ENCODE measurements around the gene PGA5.
"Not testable (repeated sequence)": the region's sequence is repeated elsewhere in the genome, so short reads cannot be mapped to it uniquely, and the experiment has no call there.

The PGA5 gene
- total RNA-seq = 0 reads per million in 3 donors

- H3K36me3 ChIP-seq (ENCODE audit: control insufficient read depth, insufficient read depth, low read length); H3K27me3 ChIP-seq (replicated peaks; ENCODE audit: control insufficient read depth, insufficient read depth, low read length, poor library complexity, severe bottlenecking); H3K9me3 ChIP-seq (ENCODE audit: control insufficient read depth, low read length); H3K4me3 ChIP-seq (ENCODE audit: insufficient read depth, low read depth, low read length, poor library complexity, severe bottlenecking); DNase-seq; H3K4me1 ChIP-seq (ENCODE audit: control insufficient read depth, insufficient read depth, low read length, poor library complexity, severe bottlenecking); H3K27ac ChIP-seq (ENCODE audit: insufficient read depth, low read length, poor library complexity, severe bottlenecking): not testable (repeated sequence)
These were observed at the start of gene PGA5 for GRCh38 chr11:61240875-61241274. TSS of gene PGA5 (plus strand) at chr11:61241175. CDS start at chr11:61241227, 52 bp downstream.

DNA sequence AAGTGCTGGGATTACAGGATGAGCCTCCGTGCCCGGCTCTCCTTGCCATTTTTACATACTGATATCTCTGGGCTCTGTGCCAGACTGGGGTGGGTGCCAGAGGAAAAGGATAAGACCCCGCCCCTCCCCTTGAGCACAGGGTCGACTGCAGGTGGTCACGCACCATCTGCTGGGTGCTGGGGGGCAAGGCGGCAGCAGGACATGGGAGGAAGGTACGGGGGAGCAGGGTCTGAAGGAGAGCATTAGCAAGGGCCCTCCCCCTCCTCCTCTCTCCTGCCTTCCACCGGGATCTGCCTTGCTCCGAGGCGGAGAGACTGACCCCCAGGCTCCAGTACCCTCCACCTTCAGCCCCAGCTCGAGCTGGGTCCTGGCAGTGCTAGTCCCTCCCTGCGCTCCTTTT lies 47.4 kb upstream of the PGA5 start:
- Histone ChIP-seq H3K4me1 (ENCODE audit: control insufficient read depth, insufficient read depth, low read length, poor library complexity, severe bottlenecking) (no peaks in the 10 kb centered on the region), H3K4me3 (ENCODE audit: insufficient read depth, low read depth, low read length, poor library complexity, severe bottlenecking) (no peak overlapping the region), H3K9me3 (ENCODE audit: control insufficient read depth, low read length) (no peaks in the 10 kb centered on the region), H3K36me3 (ENCODE audit: control insufficient read depth, insufficient read depth, low read length) (no peaks in the 10 kb centered on the region), H3K27me3 (replicated peaks; ENCODE audit: control insufficient read depth, insufficient read depth, low read length, poor library complexity, severe bottlenecking) (no peaks in the 10 kb centered on the region), H3K27ac (ENCODE audit: insufficient read depth, low read length, poor library complexity, severe bottlenecking) (no peak overlapping the region)
- DNase-seq = no peak

- Histone ChIP-seq H3K27me3 (replicated peaks; ENCODE audit: control insufficient read depth, insufficient read depth, low read length, poor library complexity, severe bottlenecking) (no peaks in the 10 kb centered on the region), H3K36me3 (ENCODE audit: control insufficient read depth, insufficient read depth, low read length) (no peaks in the 10 kb centered on the region), H3K9me3 (ENCODE audit: control insufficient read depth, low read length) (no peaks in the 10 kb centered on the region), H3K4me1 (ENCODE audit: control insufficient read depth, insufficient read depth, low read length, poor library complexity, severe bottlenecking) (no peaks in the 10 kb centered on the region), H3K27ac (ENCODE audit: insufficient read depth, low read length, poor library complexity, severe bottlenecking) (no peak overlapping the region), H3K4me3 (ENCODE audit: insufficient read depth, low read depth, low read length, poor library complexity, severe bottlenecking) (no peak overlapping the region)
- no peak for DNase-seq
These were observed 46.8 kb upstream of the PGA5 start for GRCh38 chr11:61194169-61194671.

DNA sequence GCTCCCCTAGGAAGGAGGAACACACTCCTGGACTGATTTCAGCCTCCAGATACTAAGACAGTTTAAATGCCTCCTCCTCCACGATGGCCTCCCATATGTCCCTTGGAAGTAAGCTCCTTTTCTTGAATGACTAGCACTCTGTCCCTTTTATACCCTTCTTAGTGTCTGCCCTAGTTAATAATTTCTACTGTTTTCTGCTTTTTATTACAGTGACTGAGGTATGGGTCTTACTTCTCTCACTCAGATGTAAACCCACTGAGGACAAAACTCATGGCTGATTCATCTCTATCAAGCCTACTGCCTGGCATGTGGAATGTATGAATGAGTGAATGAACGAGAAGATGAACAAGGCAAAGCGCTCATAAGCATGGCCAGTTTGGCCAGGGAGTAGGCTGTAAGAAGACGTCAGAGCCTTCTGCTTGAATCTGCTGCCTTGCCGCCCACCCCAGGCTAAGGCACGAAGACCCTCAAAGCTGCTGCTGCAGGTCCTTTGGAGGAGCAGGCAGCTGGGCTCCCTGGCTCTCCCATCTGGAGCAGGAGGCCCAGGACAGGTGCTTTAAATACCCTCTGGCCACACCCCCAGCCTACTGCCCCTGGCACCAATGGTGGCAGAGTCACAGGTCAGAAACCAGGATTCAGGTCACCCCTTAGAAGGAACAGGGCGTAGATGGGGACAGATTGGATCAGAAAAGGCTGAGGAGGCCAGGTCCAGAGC lies 45.8 kb upstream of the PGA5 start:
- Histone ChIP-seq H3K36me3 (ENCODE audit: control insufficient read depth, insufficient read depth, low read length) (no peaks in the 10 kb centered on the region), H3K9me3 (ENCODE audit: control insufficient read depth, low read length) (no peaks in the 10 kb centered on the region), H3K27ac (ENCODE audit: insufficient read depth, low read length, poor library complexity, severe bottlenecking) (no peak overlapping the region), H3K4me1 (ENCODE audit: control insufficient read depth, insufficient read depth, low read length, poor library complexity, severe bottlenecking) (no peaks in the 10 kb centered on the region), H3K4me3 (ENCODE audit: insufficient read depth, low read depth, low read length, poor library complexity, severe bottlenecking) (no peak overlapping the region), H3K27me3 (replicated peaks; ENCODE audit: control insufficient read depth, insufficient read depth, low read length, poor library complexity, severe bottlenecking) (no peaks in the 10 kb centered on the region)
- no peak for DNase-seq

DNA sequence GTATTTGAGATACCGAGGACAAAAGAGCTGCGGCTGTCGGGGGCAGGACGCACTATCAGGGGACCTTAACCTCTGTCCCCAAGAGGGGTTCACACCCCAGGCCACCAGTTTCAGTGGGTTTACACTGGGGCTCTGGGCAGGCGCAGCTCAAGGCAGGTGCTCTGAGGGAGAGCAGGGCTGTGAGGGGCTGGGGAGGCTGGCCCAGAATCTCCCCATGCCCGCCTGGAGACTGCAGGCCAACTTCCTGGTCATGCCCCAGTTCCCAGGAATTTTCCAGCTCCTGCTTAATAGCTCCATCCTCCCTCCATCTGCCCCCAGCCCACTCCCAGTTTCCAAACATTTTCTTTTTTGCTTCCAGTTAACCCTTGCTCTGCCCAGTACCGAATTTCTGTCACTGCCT lies 45.3 kb upstream of the PGA5 start:
- Histone ChIP-seq H3K36me3 (ENCODE audit: control insufficient read depth, insufficient read depth, low read length) (no peaks in the 10 kb centered on the region), H3K27me3 (replicated peaks; ENCODE audit: control insufficient read depth, insufficient read depth, low read length, poor library complexity, severe bottlenecking) (no peaks in the 10 kb centered on the region), H3K9me3 (ENCODE audit: control insufficient read depth, low read length) (no peaks in the 10 kb centered on the region), H3K4me3 (ENCODE audit: insufficient read depth, low read depth, low read length, poor library complexity, severe bottlenecking) (no peak overlapping the region), H3K27ac (ENCODE audit: insufficient read depth, low read length, poor library complexity, severe bottlenecking) (no peak overlapping the region), H3K4me1 (ENCODE audit: control insufficient read depth, insufficient read depth, low read length, poor library complexity, severe bottlenecking) (no peaks in the 10 kb centered on the region)
- DNase-seq = no peak

DNA sequence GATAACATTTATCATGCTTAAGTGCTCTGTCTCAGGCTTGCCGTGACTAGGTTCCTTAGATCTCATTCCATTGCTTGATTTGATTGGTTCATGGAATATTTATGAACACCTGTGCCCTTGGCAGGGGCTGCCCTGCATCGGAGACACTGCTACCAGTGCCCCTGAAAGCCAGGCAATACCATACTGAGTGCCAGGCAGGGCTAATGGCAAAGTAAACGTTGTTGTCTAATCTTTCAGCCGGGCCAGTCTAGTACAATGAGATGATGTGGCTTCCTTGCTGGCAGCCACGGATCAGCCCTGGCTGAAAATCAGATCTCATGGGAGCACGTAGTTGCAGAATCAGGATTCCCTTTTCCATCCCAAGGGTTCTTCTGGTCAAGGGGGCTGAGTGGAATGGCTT lies 42.6 kb upstream of the PGA5 start:
- no peak overlapping the region for H3K27ac ChIP-seq (ENCODE audit: insufficient read depth, low read length, poor library complexity, severe bottlenecking)
- no peaks in the 10 kb centered on the region for H3K4me1 ChIP-seq (ENCODE audit: control insufficient read depth, insufficient read depth, low read length, poor library complexity, severe bottlenecking)
- no peak for DNase-seq
- no peaks in the 10 kb centered on the region for H3K36me3 ChIP-seq (ENCODE audit: control insufficient read depth, insufficient read depth, low read length)
- H3K9me3 ChIP-seq (ENCODE audit: control insufficient read depth, low read length) = no peaks in the 10 kb centered on the region
- no peaks in the 10 kb centered on the region for H3K27me3 ChIP-seq (replicated peaks; ENCODE audit: control insufficient read depth, insufficient read depth, low read length, poor library complexity, severe bottlenecking)
- H3K4me3 ChIP-seq (ENCODE audit: insufficient read depth, low read depth, low read length, poor library complexity, severe bottlenecking) = no peak overlapping the region

DNA sequence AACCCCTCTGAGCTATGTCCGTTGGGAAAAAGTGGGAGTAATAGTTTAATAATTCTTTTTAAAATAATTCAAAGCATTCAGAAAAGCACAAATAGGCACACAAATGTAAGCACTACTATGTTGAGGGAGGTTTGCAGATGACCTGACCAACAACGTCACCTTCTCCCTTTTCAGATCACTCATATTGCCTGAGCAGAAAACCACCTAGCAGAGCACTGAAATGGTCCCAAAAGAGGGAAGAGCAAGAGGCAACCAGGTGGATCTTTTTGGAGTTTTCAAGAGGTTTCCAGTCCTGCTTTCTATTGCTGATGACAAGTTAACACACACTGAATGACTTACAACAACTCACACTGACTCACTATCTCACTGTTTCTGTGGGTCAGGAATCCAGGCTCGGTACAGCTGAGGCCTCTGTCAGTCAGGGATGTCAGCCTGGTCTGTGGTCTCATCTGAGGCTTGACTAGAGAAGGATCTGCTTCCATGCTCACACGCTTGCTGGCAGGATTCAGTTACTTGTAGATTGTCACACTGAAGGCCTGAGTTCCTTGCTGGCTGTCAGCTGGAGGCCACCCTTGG lies 41.9 kb upstream of the PGA5 start:
- DNase-seq = no peak
- H3K27me3 ChIP-seq (replicated peaks; ENCODE audit: control insufficient read depth, insufficient read depth, low read length, poor library complexity, severe bottlenecking) = no peaks in the 10 kb centered on the region
- no peak overlapping the region for H3K4me3 ChIP-seq (ENCODE audit: insufficient read depth, low read depth, low read length, poor library complexity, severe bottlenecking)
- no peaks in the 10 kb centered on the region for H3K36me3 ChIP-seq (ENCODE audit: control insufficient read depth, insufficient read depth, low read length)
- no peaks in the 10 kb centered on the region for H3K9me3 ChIP-seq (ENCODE audit: control insufficient read depth, low read length)
- no peak overlapping the region for H3K27ac ChIP-seq (ENCODE audit: insufficient read depth, low read length, poor library complexity, severe bottlenecking)
- H3K4me1 ChIP-seq (ENCODE audit: control insufficient read depth, insufficient read depth, low read length, poor library complexity, severe bottlenecking) = no peaks in the 10 kb centered on the region

- no peak overlapping the region for H3K4me3 ChIP-seq (ENCODE audit: insufficient read depth, low read depth, low read length, poor library complexity, severe bottlenecking)
- no peaks in the 10 kb centered on the region for H3K9me3 ChIP-seq (ENCODE audit: control insufficient read depth, low read length)
- H3K27ac ChIP-seq (ENCODE audit: insufficient read depth, low read length, poor library complexity, severe bottlenecking) = no peak overlapping the region
- no peaks in the 10 kb centered on the region for H3K36me3 ChIP-seq (ENCODE audit: control insufficient read depth, insufficient read depth, low read length)
- DNase-seq = no peak
- no peaks in the 10 kb centered on the region for H3K27me3 ChIP-seq (replicated peaks; ENCODE audit: control insufficient read depth, insufficient read depth, low read length, poor library complexity, severe bottlenecking)
- no peaks in the 10 kb centered on the region for H3K4me1 ChIP-seq (ENCODE audit: control insufficient read depth, insufficient read depth, low read length, poor library complexity, severe bottlenecking)
These were observed 39.5 kb upstream of the PGA5 start for GRCh38 chr11:61201476-61201875.

- not testable (repeated sequence) for H3K4me1 ChIP-seq (ENCODE audit: control insufficient read depth, insufficient read depth, low read length, poor library complexity, severe bottlenecking); DNase-seq; H3K9me3 ChIP-seq (ENCODE audit: control insufficient read depth, low read length); H3K36me3 ChIP-seq (ENCODE audit: control insufficient read depth, insufficient read depth, low read length); H3K27ac ChIP-seq (ENCODE audit: insufficient read depth, low read length, poor library complexity, severe bottlenecking); H3K4me3 ChIP-seq (ENCODE audit: insufficient read depth, low read depth, low read length, poor library complexity, severe bottlenecking); H3K27me3 ChIP-seq (replicated peaks; ENCODE audit: control insufficient read depth, insufficient read depth, low read length, poor library complexity, severe bottlenecking)
These were observed 37.8 kb upstream of the PGA5 start, which contains the start of gene PGA3 for GRCh38 chr11:61202950-61203746. TSS of gene PGA3 (plus strand) at chr11:61203515. CDS start at chr11:61203565, 50 bp downstream.

DNA sequence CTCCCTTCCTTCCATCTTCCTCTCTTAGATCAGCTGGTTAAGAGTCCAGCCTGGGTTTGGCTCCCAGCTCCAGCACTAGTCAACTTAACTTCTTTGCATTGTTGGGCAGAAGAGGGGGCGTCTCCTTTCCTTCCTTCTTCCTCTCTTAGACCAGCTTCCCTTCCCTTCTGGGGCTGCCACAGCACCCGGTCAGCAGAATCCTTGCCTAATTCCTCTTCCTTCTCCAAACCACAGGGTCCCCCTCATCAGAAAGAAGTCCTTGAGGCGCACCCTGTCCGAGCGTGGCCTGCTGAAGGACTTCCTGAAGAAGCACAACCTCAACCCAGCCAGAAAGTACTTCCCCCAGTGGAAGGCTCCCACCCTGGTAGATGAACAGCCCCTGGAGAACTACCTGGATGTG lies 37.1 kb upstream of the PGA5 start:
- not testable (repeated sequence) for H3K9me3 ChIP-seq (ENCODE audit: control insufficient read depth, low read length); H3K4me3 ChIP-seq (ENCODE audit: insufficient read depth, low read depth, low read length, poor library complexity, severe bottlenecking); DNase-seq; H3K4me1 ChIP-seq (ENCODE audit: control insufficient read depth, insufficient read depth, low read length, poor library complexity, severe bottlenecking); H3K27ac ChIP-seq (ENCODE audit: insufficient read depth, low read length, poor library complexity, severe bottlenecking); H3K27me3 ChIP-seq (replicated peaks; ENCODE audit: control insufficient read depth, insufficient read depth, low read length, poor library complexity, severe bottlenecking); H3K36me3 ChIP-seq (ENCODE audit: control insufficient read depth, insufficient read depth, low read length)

Data from effector memory CD4-positive, alpha-beta T cell (primary cell).